Peyer's patch (tissue), 4 donors: ENCODE measurements around the gene SUMO4. TPM values are rescaled to one million over a fixed set of nuclear protein-coding genes. Genes with fewer than 3 reads are reported as not detected.

Source experiments
- DNase-seq, 3 donors: peaks; one replicate each; pipeline ENCODE4 v3.0.0-alpha.2; 2017 to 2019
- H3K27ac ChIP-seq, 4 donors: fragments of 200-600 bp; sonication (generic); one replicate each; pipeline ENCODE4 v1.5.1; 2016 to 2019
- H3K27me3 ChIP-seq, 2 donors: fragments of 200-600 bp; sonication (generic); one replicate each; pipeline ENCODE4 v1.5.1; 2019
- H3K36me3 ChIP-seq, 3 donors: fragments of 200-600 bp; sonication (generic); one replicate each; pipeline ENCODE4 v1.5.1; 2016 to 2019
- H3K4me1 ChIP-seq, 4 donors: fragments of 200-600 bp; sonication (generic); one replicate each; pipeline ENCODE4 v1.5.1; 2016 to 2019
- H3K4me3 ChIP-seq, 4 donors: fragments of 200-600 bp; sonication (generic); 1 replicate in 3 of 4; 2 replicates in 1 of 4; pipeline ENCODE4 v1.5.1; 2016 to 2019; ENCODE audit warnings: mild to moderate bottlenecking in 1 of 4
- H3K9me3 ChIP-seq, 4 donors: fragments of 200-600 bp; sonication (generic); one replicate each; pipeline ENCODE4 v1.5.1; 2016 to 2019; ENCODE audit warnings: mild to moderate bottlenecking in 1 of 4
- POLR2A ChIP-seq, 2 donors: fragments of 450-650 bp; IDR thresholded peaks; one replicate each; pipeline ENCODE4 v1.5.1; 2017; ENCODE audit warnings: antibody characterized with exemption in 2 of 2, mild to moderate bottlenecking in 2 of 2, moderate library complexity in 2 of 2
- total RNA-seq, 4 donors: library from RNA; depleted of rRNA; stranded (reverse); fragments of >200 nt; gene quantifications; one replicate each; pipeline ENCODE4 v1.1.0, GENCODE V29; 2016
- TF ChIP-seq, protein P1 (sequence below), 6 experiments: fragments of 450-650 bp in 4 of 6; fragments of 200-600 bp in 2 of 6; sonication (generic) in 1 of 6; IDR thresholded peaks; one replicate each; pipeline ENCODE4 v1.5.1; 2017 to 2019; ENCODE audit warnings: antibody characterized with exemption in 6 of 6, mild to moderate bottlenecking in 3 of 6, moderate library complexity in 1 of 6

The SUMO4 gene
- total RNA-seq, 4 donors from 2014 or later = 5.1 to 8.2 (median 7.0) TPM; not detected in 1

DNA sequence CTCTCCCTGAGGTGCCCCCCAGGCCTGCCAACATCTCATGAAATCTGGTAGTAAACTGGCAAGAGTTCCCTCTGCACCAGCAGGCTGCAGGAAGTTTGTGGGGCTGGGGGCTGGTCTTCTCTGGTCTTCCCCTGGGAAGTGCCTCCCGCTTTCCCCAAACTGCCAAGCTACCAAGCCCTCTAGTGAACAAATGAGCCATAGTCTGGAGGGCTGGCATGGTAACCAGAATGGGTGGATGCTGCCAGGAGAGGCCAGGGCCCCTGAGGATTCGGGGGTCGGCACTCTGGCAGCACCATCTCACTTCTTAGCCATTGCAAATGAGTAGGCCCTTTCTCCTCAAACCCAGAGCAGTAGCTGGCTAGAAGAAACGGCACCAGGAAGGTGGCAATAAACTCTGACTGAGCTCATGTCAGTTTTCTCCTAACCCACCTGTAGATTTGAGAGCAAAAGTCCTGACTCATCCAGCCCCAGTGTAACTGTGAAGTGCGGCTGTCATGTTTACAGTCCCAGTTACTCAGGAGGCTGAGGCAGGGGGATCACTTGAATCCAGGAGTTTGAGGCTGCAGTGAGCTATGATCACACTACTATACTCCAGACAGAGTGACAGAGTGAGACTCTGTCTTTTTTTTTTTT, 48.9 kb downstream of the SUMO4 start:
- H3K4me1 ChIP-seq = peaks cover 0 to 37% (median 5%) of the 10 kb centered on the region in 4 donors
- H3K27ac ChIP-seq = no peak overlapping the region
- H3K9me3 ChIP-seq = no peaks in the 10 kb centered on the region
- no peak for TF ChIP-seq POLR2A (IDR thresholded peaks at IDR 0.05)
- TF ChIP-seq, protein P1, sequence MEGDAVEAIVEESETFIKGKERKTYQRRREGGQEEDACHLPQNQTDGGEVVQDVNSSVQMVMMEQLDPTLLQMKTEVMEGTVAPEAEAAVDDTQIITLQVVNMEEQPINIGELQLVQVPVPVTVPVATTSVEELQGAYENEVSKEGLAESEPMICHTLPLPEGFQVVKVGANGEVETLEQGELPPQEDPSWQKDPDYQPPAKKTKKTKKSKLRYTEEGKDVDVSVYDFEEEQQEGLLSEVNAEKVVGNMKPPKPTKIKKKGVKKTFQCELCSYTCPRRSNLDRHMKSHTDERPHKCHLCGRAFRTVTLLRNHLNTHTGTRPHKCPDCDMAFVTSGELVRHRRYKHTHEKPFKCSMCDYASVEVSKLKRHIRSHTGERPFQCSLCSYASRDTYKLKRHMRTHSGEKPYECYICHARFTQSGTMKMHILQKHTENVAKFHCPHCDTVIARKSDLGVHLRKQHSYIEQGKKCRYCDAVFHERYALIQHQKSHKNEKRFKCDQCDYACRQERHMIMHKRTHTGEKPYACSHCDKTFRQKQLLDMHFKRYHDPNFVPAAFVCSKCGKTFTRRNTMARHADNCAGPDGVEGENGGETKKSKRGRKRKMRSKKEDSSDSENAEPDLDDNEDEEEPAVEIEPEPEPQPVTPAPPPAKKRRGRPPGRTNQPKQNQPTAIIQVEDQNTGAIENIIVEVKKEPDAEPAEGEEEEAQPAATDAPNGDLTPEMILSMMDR (IDR thresholded peaks at IDR 0.05) = no peak
- H3K36me3 ChIP-seq = no peaks in the 10 kb centered on the region
- no peaks in the 10 kb centered on the region for H3K27me3 ChIP-seq
- H3K4me3 ChIP-seq = no peak overlapping the region
- DNase-seq = no peak

DNA sequence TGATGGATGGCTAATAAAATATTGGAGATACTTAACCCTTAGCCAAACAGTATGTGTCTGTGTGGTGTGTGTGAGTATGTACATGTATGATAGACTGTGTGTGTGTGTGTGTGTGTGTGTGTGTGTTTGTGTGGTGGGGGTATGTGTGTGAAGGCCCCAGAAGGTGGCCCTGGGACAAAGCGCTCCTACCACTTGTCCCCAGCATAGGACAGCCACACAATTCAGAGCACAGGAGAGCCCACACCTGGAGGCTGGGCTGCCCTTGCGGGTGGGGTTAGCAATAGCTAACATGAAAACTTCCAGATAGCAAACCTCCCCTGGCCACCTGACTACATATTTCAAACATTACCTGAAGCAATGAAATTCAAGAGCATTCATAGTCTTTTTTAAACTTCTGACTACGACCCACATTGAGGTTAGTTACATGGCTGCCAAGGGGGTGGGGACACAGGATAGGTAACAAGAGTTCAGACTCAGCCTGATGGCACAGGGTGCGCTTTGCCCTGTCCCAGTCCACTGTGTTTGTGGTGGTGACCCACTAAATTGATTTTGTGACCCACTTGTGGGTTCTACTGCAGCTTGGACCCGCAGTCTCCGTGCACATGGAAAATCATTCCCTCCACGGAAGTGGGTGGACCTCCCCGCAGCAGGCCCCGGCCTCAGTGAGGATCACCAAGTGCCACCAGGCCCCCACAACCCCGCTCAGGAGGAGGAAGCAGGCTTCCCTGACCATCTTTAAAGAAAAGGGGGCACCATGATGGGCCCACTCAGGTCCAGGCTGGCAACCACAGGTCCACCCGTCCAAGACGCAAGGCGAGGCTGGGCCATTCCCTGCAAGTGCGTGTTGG, 50.0 kb downstream of the SUMO4 start:
- Histone ChIP-seq H3K4me3 (peak overlapping the region in 3 of 4 donors; percentile 33 to 52 (median 52)), H3K36me3 (no peaks in the 10 kb centered on the region), H3K4me1 (peaks cover 0 to 48% (median 8%) of the 10 kb centered on the region in 4 donors), H3K27me3 (no peaks in the 10 kb centered on the region), H3K27ac (peak overlapping the region in 1 of 4 donors; percentile 66), H3K9me3 (no peaks in the 10 kb centered on the region)
- no peak for DNase-seq
- TF ChIP-seq POLR2A (IDR thresholded peaks at IDR 0.05) = no peak
- TF ChIP-seq, protein P1 (IDR thresholded peaks at IDR 0.05) = no peak

Other genes with a start within 250 kb of the SUMO4 start
- gene TAB2, start 82.5 kb upstream of the SUMO4 start, total RNA-seq = 10 to 100 TPM; 48.2 to 84.6 (median 52.8) TPM
- 10 to 100 TPM in 3 of 4 donors, 1 to 10 TPM in 1; 7.8 to 32.2 (median 18.5) TPM for gene ZC3H12D, start 84.8 kb downstream of the SUMO4 start, total RNA-seq
- gene PPIL4, start 145.8 kb downstream of the SUMO4 start, total RNA-seq = 10 to 100 TPM; 15.8 to 28.9 (median 20.5) TPM
- gene GINM1, start 166.1 kb downstream of the SUMO4 start, total RNA-seq = 10 to 100 TPM; 23.1 to 36.6 (median 26.7) TPM
- gene KATNA1, start 248.5 kb downstream of the SUMO4 start, total RNA-seq = 10 to 100 TPM; 10.3 to 33.8 (median 15.0) TPM